ENCODE data around the gene GP1BB. TPM values are rescaled to one million over a fixed set of nuclear protein-coding genes. Genes with fewer than 3 reads are reported as not detected.
A peak's percentile ranks its signal among the peaks of the same experiment; 100 is the strongest.

The GP1BB gene
- total and polyA plus RNA-seq, 10 of the 15 experiments (the other 5 are each of a cell fraction or from before 2014, with no cell fraction given), result 0.05 to 0.28 (median 0.28) TPM; not detected in 7

DNA sequence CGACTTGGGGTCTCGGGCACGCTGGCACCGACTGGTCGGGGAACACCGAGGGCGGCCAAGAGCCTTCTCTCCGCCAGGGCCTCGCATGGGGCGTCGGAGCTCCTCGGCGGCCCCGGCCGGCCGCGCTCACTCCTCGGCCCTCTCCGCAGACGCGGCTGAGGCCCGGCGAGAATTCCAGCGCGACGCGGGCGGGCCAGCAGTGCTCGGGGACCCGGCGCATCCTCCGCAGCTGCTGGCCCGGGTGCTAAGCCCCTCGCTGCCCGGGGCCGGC lies 42.8 kb downstream of the GP1BB start (continued):
- TF ChIP-seq, protein P1, sequence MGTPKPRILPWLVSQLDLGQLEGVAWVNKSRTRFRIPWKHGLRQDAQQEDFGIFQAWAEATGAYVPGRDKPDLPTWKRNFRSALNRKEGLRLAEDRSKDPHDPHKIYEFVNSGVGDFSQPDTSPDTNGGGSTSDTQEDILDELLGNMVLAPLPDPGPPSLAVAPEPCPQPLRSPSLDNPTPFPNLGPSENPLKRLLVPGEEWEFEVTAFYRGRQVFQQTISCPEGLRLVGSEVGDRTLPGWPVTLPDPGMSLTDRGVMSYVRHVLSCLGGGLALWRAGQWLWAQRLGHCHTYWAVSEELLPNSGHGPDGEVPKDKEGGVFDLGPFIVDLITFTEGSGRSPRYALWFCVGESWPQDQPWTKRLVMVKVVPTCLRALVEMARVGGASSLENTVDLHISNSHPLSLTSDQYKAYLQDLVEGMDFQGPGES (IDR thresholded peaks at IDR 0.05), result no peak
- TF ChIP-seq EGR1 (IDR thresholded peaks at IDR 0.05; ENCODE audit: borderline replicate concordance in 1 of 2, low read depth in 2 of 2, low read length in 2 of 2), result no peak
- no peak for TF ChIP-seq SREBF1 (IDR thresholded peaks at IDR 0.05; ENCODE audit: low read length)

DNA sequence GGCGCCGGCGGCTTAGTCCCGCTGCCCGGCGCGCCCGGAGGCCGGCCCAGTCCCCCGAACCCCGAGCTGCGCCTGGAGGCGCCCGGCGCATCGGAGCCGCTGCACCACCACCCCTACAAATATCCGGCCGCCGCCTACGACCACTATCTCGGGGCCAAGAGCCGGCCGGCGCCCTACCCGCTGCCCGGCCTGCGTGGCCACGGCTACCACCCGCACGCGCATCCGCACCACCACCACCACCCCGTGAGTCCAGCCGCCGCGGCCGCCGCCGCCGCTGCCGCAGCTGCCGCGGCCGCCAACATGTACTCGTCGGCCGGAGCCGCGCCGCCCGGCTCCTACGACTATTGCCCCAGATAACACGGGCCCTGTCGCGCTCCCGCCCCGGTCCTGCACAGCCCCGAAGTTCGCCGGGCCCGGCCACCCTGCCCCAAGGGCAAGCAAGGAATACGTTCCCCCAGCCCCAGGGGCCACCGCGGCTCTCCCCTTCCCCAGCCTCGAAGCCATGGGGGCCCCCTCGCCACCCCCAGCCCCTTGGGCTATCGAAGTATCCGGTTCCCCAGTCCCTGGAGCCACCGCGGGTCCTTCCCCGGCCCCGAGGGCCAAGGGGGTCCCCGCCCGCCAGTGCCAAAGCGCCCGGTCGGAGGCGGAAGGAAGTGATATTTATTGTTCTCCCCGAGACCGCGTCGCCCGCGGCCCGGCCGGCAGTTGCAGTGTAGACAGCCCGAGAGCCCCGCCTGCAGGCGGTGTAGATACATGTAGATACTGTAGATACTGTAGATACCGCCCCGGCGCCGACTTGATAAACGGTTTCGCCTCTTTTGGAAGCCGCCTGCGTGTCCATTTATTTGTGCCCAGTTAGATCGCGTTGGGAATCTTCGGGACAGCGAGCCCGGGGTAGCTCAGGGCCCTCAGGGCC lies 43.4 kb downstream of the GP1BB start:
- intact Hi-C loops (cut with micrococcal nuclease; ENCODE audit: unreplicated experiment), result no loop called here
- no peaks in the 10 kb centered on the region; the same call in 1 of the 2 replicates for H4K20me1 ChIP-seq (ENCODE audit: control insufficient read depth, insufficient read depth)
- 8% methylated on average over 100 of the region's 103 CpGs for WGBS (ENCODE audit: insufficient coverage, insufficient replicate concordance, low lambda C conversion rate, missing lambda C conversion rate)
- H3K9me3 ChIP-seq (replicated peaks; ENCODE audit: control insufficient read depth, insufficient read depth, low read length), result no peaks in the 10 kb centered on the region
- H3K4me2 ChIP-seq (ENCODE audit: control insufficient read depth, insufficient read depth), result no peak overlapping the region
- in situ Hi-C loops (cut with MboI), result no loop called here
- H3K27me3 ChIP-seq (replicated peaks in 1 of 2; ENCODE audit: control insufficient read depth in 2 of 2, insufficient read depth in 2 of 2, low read length in 1 of 2), result peaks cover 3 to 18% of the 10 kb centered on the region in 2 experiments; a peak in 3 of 4 replicates
- H3K9ac ChIP-seq (ENCODE audit: control insufficient read depth, insufficient read depth, low read length), result no peak overlapping the region
- SMC1A ChIA-PET (ENCODE audit: uncharacterized antibody, unreplicated experiment), result no interaction called here
- no peak for FAIRE-seq
- CTCF ChIA-PET, result no interaction called here
- ATAC-seq, result peak; percentile 79
- H3K4me1 ChIP-seq (ENCODE audit: control insufficient read depth, insufficient read depth, low read length), result no peaks in the 10 kb centered on the region
- H3K27ac ChIP-seq (ENCODE audit: control insufficient read depth, insufficient read depth), result no peak overlapping the region
- peak; percentile 64 for TF ChIP-seq SUZ12 (IDR thresholded peaks at IDR 0.05; ENCODE audit: unreplicated experiment)
- TF ChIP-seq RAD21 (IDR thresholded peaks at IDR 0.05; ENCODE audit: insufficient read depth, low read depth, low read length), result no peak
- TF ChIP-seq MYB (IDR thresholded peaks at IDR 0.05; ENCODE audit: borderline replicate concordance, low read depth, low read length), result no peak
- no peak for TF ChIP-seq IKZF2 (IDR thresholded peaks at IDR 0.05)
- TF ChIP-seq, protein P2, sequence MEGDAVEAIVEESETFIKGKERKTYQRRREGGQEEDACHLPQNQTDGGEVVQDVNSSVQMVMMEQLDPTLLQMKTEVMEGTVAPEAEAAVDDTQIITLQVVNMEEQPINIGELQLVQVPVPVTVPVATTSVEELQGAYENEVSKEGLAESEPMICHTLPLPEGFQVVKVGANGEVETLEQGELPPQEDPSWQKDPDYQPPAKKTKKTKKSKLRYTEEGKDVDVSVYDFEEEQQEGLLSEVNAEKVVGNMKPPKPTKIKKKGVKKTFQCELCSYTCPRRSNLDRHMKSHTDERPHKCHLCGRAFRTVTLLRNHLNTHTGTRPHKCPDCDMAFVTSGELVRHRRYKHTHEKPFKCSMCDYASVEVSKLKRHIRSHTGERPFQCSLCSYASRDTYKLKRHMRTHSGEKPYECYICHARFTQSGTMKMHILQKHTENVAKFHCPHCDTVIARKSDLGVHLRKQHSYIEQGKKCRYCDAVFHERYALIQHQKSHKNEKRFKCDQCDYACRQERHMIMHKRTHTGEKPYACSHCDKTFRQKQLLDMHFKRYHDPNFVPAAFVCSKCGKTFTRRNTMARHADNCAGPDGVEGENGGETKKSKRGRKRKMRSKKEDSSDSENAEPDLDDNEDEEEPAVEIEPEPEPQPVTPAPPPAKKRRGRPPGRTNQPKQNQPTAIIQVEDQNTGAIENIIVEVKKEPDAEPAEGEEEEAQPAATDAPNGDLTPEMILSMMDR (IDR thresholded peaks at IDR 0.05 in 2 of 3, conservative IDR thresholded peaks at IDR 0.05 in 1 of 3; ENCODE audit: control insufficient read depth in 2 of 3, extremely low read depth in 1 of 3, insufficient read depth in 1 of 3, low read depth in 3 of 3, low read length in 3 of 3), result peak in 2 of 3 experiments; percentile 21 to 24; a peak in 3 of 6 replicates
- TF ChIP-seq HDAC2 (IDR thresholded peaks at IDR 0.05), result no peak
- TF ChIP-seq, protein P3, sequence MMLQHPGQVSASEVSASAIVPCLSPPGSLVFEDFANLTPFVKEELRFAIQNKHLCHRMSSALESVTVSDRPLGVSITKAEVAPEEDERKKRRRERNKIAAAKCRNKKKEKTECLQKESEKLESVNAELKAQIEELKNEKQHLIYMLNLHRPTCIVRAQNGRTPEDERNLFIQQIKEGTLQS (IDR thresholded peaks at IDR 0.05; ENCODE audit: borderline replicate concordance, extremely low read depth, low read depth, low read length), result no peak
- no peaks in the 10 kb centered on the region for H3K79me2 ChIP-seq (ENCODE audit: control insufficient read depth, insufficient read depth, low read length)
- RAD21 ChIA-PET (ENCODE audit: unreplicated experiment), result no interaction called here
- no TSS peak for BruUV-seq (replicated peaks)
- POLR2A ChIA-PET, result no interaction called here
- no peaks in the 10 kb centered on the region for H3K36me3 ChIP-seq (ENCODE audit: control insufficient read depth in 2 of 2, insufficient read depth in 2 of 2, low read length in 1 of 2)
- H2AFZ ChIP-seq (ENCODE audit: control insufficient read depth, low read depth, low read length), result no peak overlapping the region
- H3K4me3 ChIP-seq, result no peak overlapping the region
- DNase-seq (ENCODE audit: low read depth, low spot score), result no peak
